Neural cell (in vitro differentiated cells): ENCODE data around the gene PPFIBP1. TPM values are rescaled to one million over a fixed set of nuclear protein-coding genes. Genes with fewer than 3 reads are reported as not detected.

Experiments
- H2AFZ ChIP-seq: fragments of 200-600, 300-800 bp; sonication (generic), shearing (Covaris generic); 2 replicates; pipeline ENCODE4 v1.6.0; 2014; ENCODE audit warnings: low read depth, mild to moderate bottlenecking, antibody characterized with exemption, low read length, moderate library complexity
- H3F3A ChIP-seq: fragments of 200-600 bp; shearing (Covaris generic); 2 replicates; pipeline ENCODE4 v1.6.1; 2016; ENCODE audit warnings: mild to moderate bottlenecking, moderate library complexity, mixed read lengths, antibody characterized with exemption, low read length; ENCODE audit not compliant: insufficient read depth, poor library complexity, severe bottlenecking
- H3K27ac ChIP-seq: fragments of 200-600, 300-800 bp; sonication (generic), shearing (Covaris generic); 2 replicates; pipeline ENCODE4 v1.5.1; 2014; ENCODE audit warnings: mild to moderate bottlenecking, low read length, moderate library complexity
- H3K27me3 ChIP-seq: fragments of 300-800, 200-600 bp; sonication (generic), shearing (Covaris generic); 2 replicates; pipeline ENCODE4 v1.6.0; 2014; ENCODE audit warnings: mild to moderate bottlenecking, low read depth, low read length, moderate library complexity; ENCODE audit not compliant: insufficient read depth
- H3K36me3 ChIP-seq: fragments of 300-800, 200-600 bp; sonication (generic), shearing (Covaris generic); 2 replicates; pipeline ENCODE4 v1.5.1; 2014; ENCODE audit warnings: mild to moderate bottlenecking, antibody characterized with exemption, low read length, moderate library complexity; ENCODE audit not compliant: insufficient read depth
- H3K4me2 ChIP-seq: fragments of 300-800, 200-600 bp; sonication (generic), shearing (Covaris generic); 2 replicates; pipeline ENCODE4 v1.6.0; 2014; ENCODE audit warnings: mild to moderate bottlenecking, low read length
- H3K4me3 ChIP-seq: fragments of 300-800, 200-600 bp; sonication (generic), shearing (Covaris generic); 2 replicates; pipeline ENCODE4 v1.5.1; 2014; ENCODE audit warnings: mild to moderate bottlenecking, low read length, moderate library complexity
- H3K79me2 ChIP-seq: fragments of 200-600 bp; shearing (Covaris generic); replicated peaks from 2 replicates; pipeline ENCODE4 v1.6.0; 2014; ENCODE audit warnings: mild to moderate bottlenecking, low read length, moderate library complexity; ENCODE audit not compliant: insufficient read depth
- H3K9ac ChIP-seq: fragments of 300-800, 200-600 bp; sonication (generic), shearing (Covaris generic); 2 replicates; pipeline ENCODE4 v1.6.1; 2016; ENCODE audit warnings: mild to moderate bottlenecking, low read length, mixed read lengths
- H3K9me2 ChIP-seq: fragments of 200-600 bp; shearing (Covaris generic); 2 replicates; pipeline ENCODE4 v1.6.1; 2016; ENCODE audit warnings: mild to moderate bottlenecking, low read length, mixed read lengths; ENCODE audit not compliant: insufficient read depth
- H3K9me3 ChIP-seq: fragments of 200-600, 300-800 bp; sonication (generic), shearing (Covaris generic); 2 replicates; pipeline ENCODE4 v1.6.1; 2016; ENCODE audit warnings: mild to moderate bottlenecking, mixed run types, low read length, moderate library complexity, mixed read lengths
- H4K20me1 ChIP-seq: fragments of 200-600 bp; shearing (Covaris generic); 2 replicates; pipeline ENCODE4 v1.6.1; 2016; ENCODE audit warnings: mild to moderate bottlenecking, mixed run types; ENCODE audit not compliant: insufficient read depth
- CTCF ChIP-seq: fragments of 450-650 bp; IDR thresholded peaks from 2 replicates; pipeline ENCODE4 v1.5.1; 2014; ENCODE audit warnings: antibody characterized with exemption, mild to moderate bottlenecking, moderate library complexity; ENCODE audit not compliant: poor library complexity, severe bottlenecking
- EP300 ChIP-seq: fragments of 450-650 bp; conservative IDR thresholded peaks from 2 replicates; pipeline ENCODE4 v1.6.1; 2014; ENCODE audit warnings: antibody characterized with exemption, mild to moderate bottlenecking, moderate library complexity; ENCODE audit not compliant: poor library complexity, severe bottlenecking
- EZH2 ChIP-seq: fragments of 200-600, 300-800 bp; shearing (Covaris generic), sonication (generic); IDR thresholded peaks from 2 replicates; pipeline ENCODE4 v1.6.1; 2014; ENCODE audit warnings: antibody characterized with exemption, low read length, borderline replicate concordance, mild to moderate bottlenecking; ENCODE audit not compliant: insufficient read depth, poor library complexity, severe bottlenecking
- MXI1 ChIP-seq: fragments of 450-650 bp; conservative IDR thresholded peaks from 2 replicates; pipeline ENCODE4 v1.6.1; 2014; ENCODE audit warnings: antibody characterized with exemption, mild to moderate bottlenecking; ENCODE audit not compliant: poor library complexity, severe bottlenecking
- POLR2AphosphoS5 ChIP-seq: IDR thresholded peaks from 2 replicates; pipeline ENCODE4 v1.6.1; 2012
- RAD21 ChIP-seq: fragments of 450-650 bp; conservative IDR thresholded peaks from 2 replicates; pipeline ENCODE4 v1.6.1; 2014; ENCODE audit warnings: antibody characterized with exemption, mild to moderate bottlenecking, moderate library complexity
- SMC3 ChIP-seq: fragments of 450-650 bp; conservative IDR thresholded peaks from 2 replicates; pipeline ENCODE4 v1.6.1; 2014; ENCODE audit warnings: antibody characterized with exemption, mild to moderate bottlenecking, moderate library complexity; ENCODE audit not compliant: poor library complexity
- TAF1 ChIP-seq: IDR thresholded peaks from 2 replicates; pipeline ENCODE4 v1.6.1; 2012; ENCODE audit warnings: low read depth
- polyA plus RNA-seq: library from polyadenylated mRNA; depleted of rRNA; stranded (reverse); fragments of >200 nt; gene quantifications from 2 replicates; pipeline ENCODE4 v1.2.3, GENCODE V29; 2014
- TF ChIP-seq, protein P1 (sequence below): IDR thresholded peaks from 2 replicates; pipeline ENCODE4 v1.6.1; 2012; ENCODE audit warnings: borderline replicate concordance

PPFIBP1 gene
- polyA plus RNA-seq, 1 donor from 2014 or later, result 30.2 TPM

DNA sequence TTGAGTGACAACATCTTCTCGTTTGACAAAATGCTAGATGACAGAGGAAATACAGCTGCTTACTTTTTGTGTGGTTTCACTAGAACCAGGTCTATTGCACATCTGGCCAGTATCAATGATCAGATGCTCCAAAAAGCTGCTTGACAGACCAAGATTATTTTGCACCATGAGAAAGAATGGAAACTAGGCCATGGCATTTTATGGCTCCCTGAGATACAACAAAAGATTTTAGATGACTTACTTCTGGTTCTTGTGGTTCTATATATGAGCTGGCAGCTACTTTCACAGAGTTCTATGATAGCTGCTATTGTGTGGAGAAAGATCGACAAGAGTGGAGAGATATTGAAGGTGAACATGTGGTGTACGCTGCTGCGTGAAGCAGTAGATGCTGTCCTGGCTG is 25.9 kb upstream of the PPFIBP1 start:
- H3K4me2 ChIP-seq, result no peak overlapping the region
- no peaks in the 10 kb centered on the region for H3F3A ChIP-seq
- TF ChIP-seq EZH2, result no peak
- TF ChIP-seq, protein P1, sequence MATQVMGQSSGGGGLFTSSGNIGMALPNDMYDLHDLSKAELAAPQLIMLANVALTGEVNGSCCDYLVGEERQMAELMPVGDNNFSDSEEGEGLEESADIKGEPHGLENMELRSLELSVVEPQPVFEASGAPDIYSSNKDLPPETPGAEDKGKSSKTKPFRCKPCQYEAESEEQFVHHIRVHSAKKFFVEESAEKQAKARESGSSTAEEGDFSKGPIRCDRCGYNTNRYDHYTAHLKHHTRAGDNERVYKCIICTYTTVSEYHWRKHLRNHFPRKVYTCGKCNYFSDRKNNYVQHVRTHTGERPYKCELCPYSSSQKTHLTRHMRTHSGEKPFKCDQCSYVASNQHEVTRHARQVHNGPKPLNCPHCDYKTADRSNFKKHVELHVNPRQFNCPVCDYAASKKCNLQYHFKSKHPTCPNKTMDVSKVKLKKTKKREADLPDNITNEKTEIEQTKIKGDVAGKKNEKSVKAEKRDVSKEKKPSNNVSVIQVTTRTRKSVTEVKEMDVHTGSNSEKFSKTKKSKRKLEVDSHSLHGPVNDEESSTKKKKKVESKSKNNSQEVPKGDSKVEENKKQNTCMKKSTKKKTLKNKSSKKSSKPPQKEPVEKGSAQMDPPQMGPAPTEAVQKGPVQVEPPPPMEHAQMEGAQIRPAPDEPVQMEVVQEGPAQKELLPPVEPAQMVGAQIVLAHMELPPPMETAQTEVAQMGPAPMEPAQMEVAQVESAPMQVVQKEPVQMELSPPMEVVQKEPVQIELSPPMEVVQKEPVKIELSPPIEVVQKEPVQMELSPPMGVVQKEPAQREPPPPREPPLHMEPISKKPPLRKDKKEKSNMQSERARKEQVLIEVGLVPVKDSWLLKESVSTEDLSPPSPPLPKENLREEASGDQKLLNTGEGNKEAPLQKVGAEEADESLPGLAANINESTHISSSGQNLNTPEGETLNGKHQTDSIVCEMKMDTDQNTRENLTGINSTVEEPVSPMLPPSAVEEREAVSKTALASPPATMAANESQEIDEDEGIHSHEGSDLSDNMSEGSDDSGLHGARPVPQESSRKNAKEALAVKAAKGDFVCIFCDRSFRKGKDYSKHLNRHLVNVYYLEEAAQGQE, result no peak
- TF ChIP-seq MXI1, result no peak
- TF ChIP-seq POLR2AphosphoS5, result no peak
- TF ChIP-seq CTCF, result no peak
- no peak for TF ChIP-seq TAF1
- no peak for TF ChIP-seq RAD21
- TF ChIP-seq SMC3, result no peak
- TF ChIP-seq EP300, result no peak
- no peak overlapping the region for H3K27ac ChIP-seq
- H2AFZ ChIP-seq, result no peak overlapping the region
- no peaks in the 10 kb centered on the region for H4K20me1 ChIP-seq
- H3K27me3 ChIP-seq, result no peaks in the 10 kb centered on the region
- no peaks in the 10 kb centered on the region for H3K36me3 ChIP-seq
- H3K4me3 ChIP-seq, result no peak overlapping the region
- no peaks in the 10 kb centered on the region for H3K9me3 ChIP-seq
- H3K9ac ChIP-seq, result no peak overlapping the region
- no peaks in the 10 kb centered on the region for H3K9me2 ChIP-seq
- H3K79me2 ChIP-seq, result no peaks in the 10 kb centered on the region

- H3K9me2 ChIP-seq, result no peaks in the 10 kb centered on the region
- H3K4me3 ChIP-seq, result no peak overlapping the region
- no peak overlapping the region for H3K9ac ChIP-seq
- no peak overlapping the region for H3K27ac ChIP-seq
- H3K36me3 ChIP-seq, result no peaks in the 10 kb centered on the region
- TF ChIP-seq EP300 (no peak), RAD21 (no peak), SMC3 (no peak)
- TF ChIP-seq, protein P1, result no peak
- H4K20me1 ChIP-seq, result no peaks in the 10 kb centered on the region
- no peak overlapping the region for H2AFZ ChIP-seq
- H3K4me2 ChIP-seq, result no peak overlapping the region
- H3K27me3 ChIP-seq, result no peaks in the 10 kb centered on the region
- no peaks in the 10 kb centered on the region for H3K9me3 ChIP-seq
- H3K79me2 ChIP-seq, result no peaks in the 10 kb centered on the region
- H3F3A ChIP-seq, result no peaks in the 10 kb centered on the region
Measured at GRCh38 chr12:27498761-27499160, 25.2 kb upstream of the PPFIBP1 start.
